ENCODE measurements around the gene PDGFC. TPM values are rescaled to one million over a fixed set of nuclear protein-coding genes. Genes with fewer than 3 reads are reported as not detected.

The PDGFC gene
- total and polyA plus RNA-seq, 2 of the 8 experiments (the other 6 are each of a cell fraction or from before 2014, with no cell fraction given), result 0.65 to 2.7 TPM

DNA sequence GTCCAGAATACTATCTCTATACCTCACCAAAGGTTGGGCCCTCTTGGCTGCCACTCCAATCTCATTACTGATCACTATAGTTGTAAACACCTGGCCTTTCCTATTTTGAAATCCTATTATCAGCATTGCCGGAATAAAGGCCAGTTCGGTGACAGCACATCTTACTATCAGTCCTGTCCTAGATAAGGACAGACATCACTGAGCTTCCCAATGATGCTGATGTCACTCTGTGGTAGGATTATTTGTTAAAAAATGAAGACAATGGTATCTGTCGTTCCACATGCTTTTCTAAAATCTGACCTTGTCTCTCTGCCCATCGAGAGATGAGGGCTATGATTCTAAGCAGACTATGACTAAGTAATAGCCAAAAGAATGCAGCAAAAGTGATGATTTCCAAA is 260.4 kb downstream of the PDGFC start:
- H4K5ac ChIP-seq (ENCODE audit: insufficient read length, low read depth, low read length), result no peak overlapping the region
- no peak overlapping the region for H3K4me3 ChIP-seq (ENCODE audit: extremely low read depth in 1 of 4, insufficient read depth in 2 of 4, low read depth in 3 of 4, low read length in 4 of 4)
- no peak overlapping the region for H3K56ac ChIP-seq (replicated peaks; ENCODE audit: insufficient read length, low read depth, low read length)
- no peak for FAIRE-seq
- no peaks in the 10 kb centered on the region for H3K4me1 ChIP-seq (replicated peaks in 1 of 4; ENCODE audit: control insufficient read depth in 3 of 4, insufficient read depth in 4 of 4, low read length in 3 of 4)
- H3K9ac ChIP-seq (replicated peaks in 1 of 4; ENCODE audit: extremely low read depth in 1 of 4, low read depth in 3 of 4, low read length in 3 of 4), result no peak overlapping the region
- H2AFZ ChIP-seq (ENCODE audit: low read length), result no peak overlapping the region
- H3K18ac ChIP-seq (ENCODE audit: extremely low read depth, low read length), result no peak overlapping the region
- H2BK5ac ChIP-seq (ENCODE audit: low read depth, low read length), result no peak overlapping the region
- ChIA-PET POLR2A (ENCODE audit: partially characterized antibody) (no interaction called here), CTCF (ENCODE audit: partially characterized antibody) (no interaction called here)
- H2AK5ac ChIP-seq (ENCODE audit: low read depth, low read length), result no peak overlapping the region
- H3K27me3 ChIP-seq (replicated peaks in 1 of 4; ENCODE audit: control insufficient read depth in 3 of 4, extremely low read depth in 1 of 4, insufficient read depth in 3 of 4, low read length in 3 of 4), result no peaks in the 10 kb centered on the region
- H2BK12ac ChIP-seq (ENCODE audit: low read depth, low read length), result no peak overlapping the region
- no peaks in the 10 kb centered on the region for H3K79me1 ChIP-seq (ENCODE audit: low read depth, low read length)
- no peak overlapping the region for H3K27ac ChIP-seq (ENCODE audit: low read depth, low read length)
- no peak overlapping the region for H4K91ac ChIP-seq (replicated peaks; ENCODE audit: insufficient read length, low read length)
- H3K4me2 ChIP-seq (ENCODE audit: insufficient read depth in 1 of 2, low read depth in 2 of 2, low read length in 2 of 2), result no peak overlapping the region
- no peak overlapping the region for H2BK20ac ChIP-seq (ENCODE audit: low read length)
- 97% methylated on average over 4 of the region's 4 CpGs; no CpG with 5 or more reads in 1 of the 2 experiments for WGBS, 2 experiments (ENCODE audit: extremely low coverage in 1 of 2, insufficient coverage in 1 of 2, insufficient read length in 1 of 2, insufficient replicate concordance in 2 of 2, low coverage in 1 of 2, low lambda C conversion rate in 2 of 2, missing lambda C conversion rate in 1 of 2)
- no peak overlapping the region for H4K8ac ChIP-seq (ENCODE audit: extremely low read depth, insufficient read depth, low read length)
- no peaks in the 10 kb centered on the region for H3K79me2 ChIP-seq (ENCODE audit: control insufficient read depth in 1 of 2, insufficient read depth in 2 of 2, low read length in 2 of 2)
- no peak overlapping the region for H3K14ac ChIP-seq (ENCODE audit: insufficient read length)
- no peaks in the 10 kb centered on the region for H4K20me1 ChIP-seq (replicated peaks in 1 of 2; ENCODE audit: control insufficient read depth in 1 of 2, insufficient read depth in 2 of 2, low read length in 2 of 2)
- no peak overlapping the region for H3K23ac ChIP-seq (ENCODE audit: insufficient read length)
- no peaks in the 10 kb centered on the region for H3K36me3 ChIP-seq (ENCODE audit: control insufficient read depth in 2 of 4, insufficient read depth in 4 of 4, low read length in 3 of 4)
- H3K9me3 ChIP-seq (ENCODE audit: insufficient read depth in 2 of 2, low read depth in 1 of 2, low read length in 1 of 2), result no peaks in the 10 kb centered on the region
- DNase-seq (ENCODE audit: low read depth in 1 of 2, low spot score in 2 of 2), result no peak
- no peaks in the 10 kb centered on the region for H3K23me2 ChIP-seq (ENCODE audit: low read depth, low read length)
- no peak overlapping the region for H3K4ac ChIP-seq (replicated peaks; ENCODE audit: insufficient read length, low read depth, low read length)
- no peak overlapping the region for H2BK15ac ChIP-seq (ENCODE audit: low read length)
- H2BK120ac ChIP-seq (replicated peaks; ENCODE audit: low read depth, low read length), result no peak overlapping the region
- TF ChIP-seq BACH1 (IDR thresholded peaks at IDR 0.05; ENCODE audit: low read length) (no peak), KDM4A (IDR thresholded peaks at IDR 0.05; ENCODE audit: low read depth, low read length, severe bottlenecking) (no peak), HDAC2 (IDR thresholded peaks at IDR 0.05; ENCODE audit: borderline replicate concordance in 1 of 2, low read depth in 2 of 2, low read length in 2 of 2) (no peak), GABPA (IDR thresholded peaks at IDR 0.05; ENCODE audit: borderline replicate concordance, insufficient read depth, low read length) (no peak), CTBP2 (IDR thresholded peaks at IDR 0.05; ENCODE audit: borderline replicate concordance, insufficient read depth, insufficient read length, low read length) (no peak)
